ENCODE results near the gene MRPL55. TPM values are rescaled to one million over a fixed set of nuclear protein-coding genes. Genes with fewer than 3 reads are reported as not detected.
A peak's percentile ranks its signal among the peaks of the same experiment; 100 is the strongest.

The MRPL55 gene
- total and polyA plus RNA-seq, 2 experiments from 2014 or later: 92.4 to 172 TPM

- peak overlapping the region; percentile 99 for H3K4me2 ChIP-seq
- TF ChIP-seq, protein P1, sequence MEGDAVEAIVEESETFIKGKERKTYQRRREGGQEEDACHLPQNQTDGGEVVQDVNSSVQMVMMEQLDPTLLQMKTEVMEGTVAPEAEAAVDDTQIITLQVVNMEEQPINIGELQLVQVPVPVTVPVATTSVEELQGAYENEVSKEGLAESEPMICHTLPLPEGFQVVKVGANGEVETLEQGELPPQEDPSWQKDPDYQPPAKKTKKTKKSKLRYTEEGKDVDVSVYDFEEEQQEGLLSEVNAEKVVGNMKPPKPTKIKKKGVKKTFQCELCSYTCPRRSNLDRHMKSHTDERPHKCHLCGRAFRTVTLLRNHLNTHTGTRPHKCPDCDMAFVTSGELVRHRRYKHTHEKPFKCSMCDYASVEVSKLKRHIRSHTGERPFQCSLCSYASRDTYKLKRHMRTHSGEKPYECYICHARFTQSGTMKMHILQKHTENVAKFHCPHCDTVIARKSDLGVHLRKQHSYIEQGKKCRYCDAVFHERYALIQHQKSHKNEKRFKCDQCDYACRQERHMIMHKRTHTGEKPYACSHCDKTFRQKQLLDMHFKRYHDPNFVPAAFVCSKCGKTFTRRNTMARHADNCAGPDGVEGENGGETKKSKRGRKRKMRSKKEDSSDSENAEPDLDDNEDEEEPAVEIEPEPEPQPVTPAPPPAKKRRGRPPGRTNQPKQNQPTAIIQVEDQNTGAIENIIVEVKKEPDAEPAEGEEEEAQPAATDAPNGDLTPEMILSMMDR (conservative IDR thresholded peaks at IDR 0.05; ENCODE audit: low read depth in 2 of 2): no peak
- no peak for TF ChIP-seq POLR2AphosphoS5 (IDR thresholded peaks at IDR 0.05; ENCODE audit: low read depth)
- no peak for TF ChIP-seq CREB1 (CRISPR knock-in tag; IDR thresholded peaks at IDR 0.05; ENCODE audit: low read depth)
- TF ChIP-seq STAT1 (IDR thresholded peaks at IDR 0.05; ENCODE audit: unreplicated experiment): no peak
- no peak for TF ChIP-seq NANOG (IDR thresholded peaks at IDR 0.05; ENCODE audit: borderline replicate concordance)
- TF ChIP-seq ZNF331 (CRISPR knock-in tag; IDR thresholded peaks at IDR 0.05; ENCODE audit: low read depth): no peak
- TF ChIP-seq ETS1 (IDR thresholded peaks at IDR 0.05): no peak
- TF ChIP-seq EZH2phosphoT487 (IDR thresholded peaks at IDR 0.05; ENCODE audit: unreplicated experiment): no peak
- Mint-ChIP-seq H3K27ac (0 out of 2 replicates have a peak overlapping the region, but pooled peaks have one; percentile 54), H3K27me3 (ENCODE audit: insufficient read depth, low read depth, poor library complexity) (peaks cover 25% of the 10 kb centered on the region), H3K4me3 (peak overlapping the region; percentile 98), H3K36me3 (ENCODE audit: low read depth) (peaks cover 24% of the 10 kb centered on the region), H3K9me3 (no peaks in the 10 kb centered on the region), H3K4me1 (peaks cover 43% of the 10 kb centered on the region)
- no peak for ATAC-seq
- peaks cover 70% of the 10 kb centered on the region for H3K79me2 ChIP-seq (replicated peaks; ENCODE audit: insufficient read depth)
- no peaks in the 10 kb centered on the region for H3F3A ChIP-seq (replicated peaks; ENCODE audit: low read depth)
- H3K27me3 ChIP-seq (ENCODE audit: insufficient read depth): peaks cover 20% of the 10 kb centered on the region
- H2AFZ ChIP-seq: no peak overlapping the region
- peaks cover 23% of the 10 kb centered on the region for H3K4me1 ChIP-seq (ENCODE audit: insufficient read depth)
- no peak for DNase-seq (ENCODE audit: low spot score)
- H3K4me3 ChIP-seq: peak overlapping the region; percentile 93
- H3K27ac ChIP-seq (ENCODE audit: low read depth): no peak overlapping the region
- peaks cover 66% of the 10 kb centered on the region for H4K20me1 ChIP-seq (replicated peaks; ENCODE audit: insufficient read depth)
- no peaks in the 10 kb centered on the region for H3K9me2 ChIP-seq (ENCODE audit: insufficient read depth)
- H3K36me3 ChIP-seq (ENCODE audit: insufficient read depth): no peaks in the 10 kb centered on the region
Measured at GRCh38 chr1:228084797-228085196, 24.3 kb downstream of the MRPL55 start.

DNA sequence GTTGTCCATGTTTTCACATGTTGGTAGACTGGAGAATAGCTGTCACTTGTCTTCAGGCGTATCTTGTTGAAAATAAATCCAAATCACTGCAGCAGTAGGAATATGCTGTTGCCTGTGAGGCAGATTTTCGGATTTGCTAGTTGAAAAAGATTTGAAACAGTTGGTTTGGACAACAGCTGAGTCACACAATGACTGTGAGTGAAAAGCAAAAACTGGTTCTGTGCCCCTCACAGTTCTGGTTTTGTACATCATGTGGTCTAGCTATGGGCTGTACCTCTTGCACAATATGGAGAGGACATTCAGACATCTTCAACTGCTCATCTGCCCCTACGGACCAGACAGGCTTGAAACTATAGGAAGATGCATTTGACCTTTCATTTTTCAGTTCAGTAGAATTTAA lies 24.8 kb downstream of the MRPL55 start:
- Mint-ChIP-seq H3K4me3 (peak overlapping the region; percentile 98), H3K27ac (no peak overlapping the region), H3K9me3 (no peaks in the 10 kb centered on the region), H3K36me3 (ENCODE audit: low read depth) (peaks cover 24% of the 10 kb centered on the region), H3K27me3 (ENCODE audit: insufficient read depth, low read depth, poor library complexity) (peaks cover 21% of the 10 kb centered on the region), H3K4me1 (peaks cover 42% of the 10 kb centered on the region)
- H4K20me1 ChIP-seq (replicated peaks; ENCODE audit: insufficient read depth): peaks cover 61% of the 10 kb centered on the region
- H3K27me3 ChIP-seq (ENCODE audit: insufficient read depth): peaks cover 25% of the 10 kb centered on the region
- DNase-seq (ENCODE audit: low spot score) (no peak), ATAC-seq (no peak)
- H2AFZ ChIP-seq: no peak overlapping the region
- peaks cover 23% of the 10 kb centered on the region for H3K4me1 ChIP-seq (ENCODE audit: insufficient read depth)
- H3K79me2 ChIP-seq (replicated peaks; ENCODE audit: insufficient read depth): peaks cover 65% of the 10 kb centered on the region
- H3K36me3 ChIP-seq (ENCODE audit: insufficient read depth): no peaks in the 10 kb centered on the region
- H3F3A ChIP-seq (replicated peaks; ENCODE audit: low read depth): no peaks in the 10 kb centered on the region
- H3K9me2 ChIP-seq (ENCODE audit: insufficient read depth): no peaks in the 10 kb centered on the region
- H3K4me3 ChIP-seq: peak overlapping the region; percentile 93
- peak overlapping the region; percentile 99 for H3K4me2 ChIP-seq
- no peak overlapping the region for H3K27ac ChIP-seq (ENCODE audit: low read depth)
- TF ChIP-seq CREB1 (CRISPR knock-in tag; IDR thresholded peaks at IDR 0.05; ENCODE audit: low read depth) (no peak), NANOG (IDR thresholded peaks at IDR 0.05; ENCODE audit: borderline replicate concordance) (no peak), EZH2 (IDR thresholded peaks at IDR 0.05; ENCODE audit: low read depth, unreplicated experiment) (no peak), POLR2AphosphoS5 (IDR thresholded peaks at IDR 0.05; ENCODE audit: low read depth) (no peak), STAT1 (IDR thresholded peaks at IDR 0.05; ENCODE audit: unreplicated experiment) (no peak), JUNB (IDR thresholded peaks at IDR 0.05; ENCODE audit: unreplicated experiment) (no peak), REST (IDR thresholded peaks at IDR 0.05; ENCODE audit: unreplicated experiment) (no peak), EZH2phosphoT487 (IDR thresholded peaks at IDR 0.05; ENCODE audit: unreplicated experiment) (no peak), ETS1 (IDR thresholded peaks at IDR 0.05) (no peak), ZNF331 (CRISPR knock-in tag; IDR thresholded peaks at IDR 0.05; ENCODE audit: low read depth) (no peak), ZNF114 (CRISPR knock-in tag; IDR thresholded peaks at IDR 0.05) (no peak)
- TF ChIP-seq, protein P1 (conservative IDR thresholded peaks at IDR 0.05; ENCODE audit: low read depth in 2 of 2): no peak

Measured in GM23338 (cell line).